NK-92 (cell line): ENCODE results near the gene TEX264.

ENCODE experiments used
- DNase-seq: peaks from one replicate; lab custom pipeline; 2025; ENCODE audit not compliant: unreplicated experiment; lab: John Stamatoyannopoulos, UW

Gene TEX264

GRCh38 chr3:51747840-51748239 is 76.8 kb downstream of the TEX264 start:
- no peak for DNase-seq

GRCh38 chr3:51748327-51748726 is 77.3 kb downstream of the TEX264 start:
- no peak for DNase-seq

GRCh38 chr3:51750878-51751277 is 79.8 kb downstream of the TEX264 start:
- no peak for DNase-seq

- DNase-seq, result no peak
Observed at GRCh38 chr3:51751287-51751686, 80.2 kb downstream of the TEX264 start.
